H4 (cell line): ENCODE data around the gene TLN1. TPM values are rescaled to one million over a fixed set of nuclear protein-coding genes. Genes with fewer than 3 reads are reported as not detected.

ENCODE experiments used
- total RNA-seq: library from RNA; depleted of rRNA; stranded (reverse); fragments of >200 nt; shearing (Covaris generic); gene quantifications from 2 replicates; pipeline ENCODE4 v1.2.3, GENCODE V29; 2014; rRNA removed

The TLN1 gene
- total RNA-seq, 1 experiment from 2014 or later = 71.2 TPM

Other genes with a start within 250 kb of the TLN1 start
- 6.2 and 8.7 TPM in 2 replicates for gene RUSC2, start 242.1 kb downstream of the TLN1 start, total RNA-seq
- gene TESK1, start 126.9 kb downstream of the TLN1 start, total RNA-seq = 5.4 and 8.0 TPM in 2 replicates
- gene CD72, start 113.8 kb downstream of the TLN1 start, total RNA-seq = 0.53 and 1.2 TPM in 2 replicates
- gene SIT1, start 81.3 kb downstream of the TLN1 start, total RNA-seq = not detected in 2 replicates
- 4,639 and 15,849 TPM in 2 replicates for gene RMRP, start 74.2 kb downstream of the TLN1 start, total RNA-seq
- gene CCDC107, start 73.9 kb downstream of the TLN1 start, total RNA-seq = 6.3 and 7.9 TPM in 2 replicates
- 16.9 and 44.9 TPM in 2 replicates for gene ARHGEF39, start 67.0 kb downstream of the TLN1 start, total RNA-seq
- gene CA9, start 58.3 kb downstream of the TLN1 start, total RNA-seq = 1.3 and 2.1 TPM in 2 replicates
- 2.7 and 3.9 TPM in 2 replicates for gene TPM2, start 42.3 kb downstream of the TLN1 start, total RNA-seq
- 115 and 121 TPM in 2 replicates for gene CREB3, start 471 bp upstream of the TLN1 start, total RNA-seq
- 16.9 and 21.5 TPM in 2 replicates for gene GBA2, start 17.0 kb upstream of the TLN1 start, total RNA-seq
- gene RGP1, start 17.1 kb upstream of the TLN1 start, total RNA-seq = 16.4 and 18.6 TPM in 2 replicates
- not detected in 2 replicates for gene MSMP, start 22.1 kb upstream of the TLN1 start, total RNA-seq
- 0.25 and 2.9 TPM in 2 replicates for gene NPR2, start 59.4 kb upstream of the TLN1 start, total RNA-seq
- gene SPAG8, start 80.1 kb upstream of the TLN1 start, total RNA-seq = 0.99 TPM in 2 replicates
- gene HINT2, start 82.8 kb upstream of the TLN1 start, total RNA-seq = 88.2 and 95.4 TPM in 2 replicates
- gene FAM221B, start 96.5 kb upstream of the TLN1 start, total RNA-seq = not detected in 2 replicates
- 2.1 and 4.2 TPM in 2 replicates for gene TMEM8B, start 97.0 kb upstream of the TLN1 start, total RNA-seq
- not detected in 2 replicates for gene OR13J1, start 138.2 kb upstream of the TLN1 start, total RNA-seq
- gene HRCT1, start 174.0 kb upstream of the TLN1 start, total RNA-seq = 0.41 TPM in 1 of 2 replicates, not detected in the other
- gene SPAAR, start 177.3 kb upstream of the TLN1 start, total RNA-seq = 0.12 and 0.27 TPM in 2 replicates
- not detected in 2 replicates for gene OR2S2, start 226.0 kb upstream of the TLN1 start, total RNA-seq